HS-5 (cell line): Measurements from ENCODE around the gene KLHL26.

ENCODE experiments used
- DNase-seq: peaks from one replicate; pipeline ENCODE4 v3.0.0-alpha.2; 2012; ENCODE audit warnings: low read depth

KLHL26 gene

GRCh38 chr19:18687740-18688465 lies 51.1 kb downstream of the KLHL26 start:
- no peak for DNase-seq

GRCh38 chr19:18696023-18696422 lies 59.2 kb downstream of the KLHL26 start:
- DNase-seq: no peak

GRCh38 chr19:18697680-18698079 lies 60.9 kb downstream of the KLHL26 start:
- no peak for DNase-seq

- DNase-seq: no peak
These were observed 61.7 kb downstream of the KLHL26 start for GRCh38 chr19:18698321-18699167.

GRCh38 chr19:18699403-18700054 lies 62.7 kb downstream of the KLHL26 start:
- DNase-seq: no peak

GRCh38 chr19:18700501-18701249 lies 63.8 kb downstream of the KLHL26 start:
- no peak for DNase-seq

- no peak for DNase-seq
These were observed 64.4 kb downstream of the KLHL26 start for GRCh38 chr19:18701250-18701608.

- DNase-seq: no peak
These were observed 67.2 kb downstream of the KLHL26 start for GRCh38 chr19:18704054-18704453.

GRCh38 chr19:18704971-18705370 lies 68.1 kb downstream of the KLHL26 start:
- no peak for DNase-seq

GRCh38 chr19:18708452-18709231 lies 71.8 kb downstream of the KLHL26 start:
- DNase-seq: no peak

- no peak for DNase-seq
These were observed 72.7 kb downstream of the KLHL26 start for GRCh38 chr19:18709546-18709945.

GRCh38 chr19:18710186-18710585 lies 73.4 kb downstream of the KLHL26 start:
- DNase-seq: no peak

GRCh38 chr19:18710996-18711751 lies 74.3 kb downstream of the KLHL26 start:
- no peak for DNase-seq

GRCh38 chr19:18711893-18712292 lies 75.1 kb downstream of the KLHL26 start:
- no peak for DNase-seq

- DNase-seq: no peak
These were observed 76.2 kb downstream of the KLHL26 start for GRCh38 chr19:18712981-18713380.

GRCh38 chr19:18713550-18714117 lies 76.8 kb downstream of the KLHL26 start:
- no peak for DNase-seq

GRCh38 chr19:18715416-18715815 lies 78.6 kb downstream of the KLHL26 start:
- no peak for DNase-seq

- DNase-seq: no peak
These were observed 80.0 kb downstream of the KLHL26 start for GRCh38 chr19:18716857-18717256.

GRCh38 chr19:18717601-18718000 lies 80.8 kb downstream of the KLHL26 start:
- no peak for DNase-seq

- no peak for DNase-seq
These were observed 81.2 kb downstream of the KLHL26 start for GRCh38 chr19:18718015-18718526.
